ENCODE results near the gene CHRNA1.
"Not testable (repeated sequence)": the region's sequence is repeated elsewhere in the genome, so short reads cannot be mapped to it uniquely, and the experiment has no call there.

CHRNA1 gene

DNA sequence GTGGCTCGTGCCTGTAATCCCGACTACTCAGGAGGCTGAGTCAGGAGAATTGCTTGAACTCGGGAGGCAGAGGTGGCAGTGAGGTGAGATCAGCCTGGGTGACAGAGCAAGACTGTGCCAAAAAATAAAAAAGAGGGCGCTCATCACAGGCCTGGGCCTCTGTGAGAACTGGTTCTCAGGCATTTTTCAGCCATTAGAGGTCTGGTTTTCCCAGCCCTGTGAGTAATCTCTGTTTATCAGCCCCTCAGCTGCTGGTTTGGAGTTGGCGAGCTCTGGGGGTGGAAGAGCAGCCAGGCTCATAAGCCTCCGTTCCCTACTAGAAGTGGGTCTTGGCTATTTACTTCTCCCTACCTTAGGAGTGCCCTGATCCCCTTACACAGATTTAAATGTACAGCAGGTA lies 53.1 kb downstream of the CHRNA1 start:
- no peak for DNase-seq

DNA sequence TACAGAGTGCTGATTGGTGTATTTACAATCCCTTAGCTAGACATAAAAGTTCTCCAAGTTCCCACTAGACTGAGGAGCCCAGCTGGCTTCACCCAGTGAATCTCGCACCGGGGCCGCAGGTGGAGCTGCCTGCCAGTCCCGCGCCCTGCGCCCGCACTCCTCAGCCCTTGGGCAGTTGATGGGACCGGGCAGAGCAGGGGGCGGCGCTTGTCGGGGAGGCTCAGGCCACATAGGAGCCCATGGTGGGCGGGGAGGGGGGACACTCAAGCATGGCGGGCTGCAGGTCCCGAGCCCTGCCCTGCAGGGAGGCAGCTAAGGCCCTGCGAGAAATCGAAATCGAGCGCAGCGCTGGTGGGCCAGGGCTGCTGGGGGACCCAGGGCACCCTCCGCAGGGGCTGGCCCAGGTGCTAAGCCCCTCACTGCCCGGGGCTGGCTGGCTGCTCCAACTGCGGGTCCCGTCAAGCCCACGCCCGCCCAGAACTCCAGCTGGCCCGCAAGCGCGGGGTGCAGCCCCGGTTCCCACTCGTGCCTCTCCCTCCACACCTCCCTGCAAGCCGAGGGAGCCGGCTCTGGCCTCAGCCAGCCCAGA lies 54.8 kb downstream of the CHRNA1 start:
- not testable (repeated sequence) for DNase-seq

GRCh38 chr2:174708713-174709112 lies 55.6 kb downstream of the CHRNA1 start:
- DNase-seq, result no peak

DNA sequence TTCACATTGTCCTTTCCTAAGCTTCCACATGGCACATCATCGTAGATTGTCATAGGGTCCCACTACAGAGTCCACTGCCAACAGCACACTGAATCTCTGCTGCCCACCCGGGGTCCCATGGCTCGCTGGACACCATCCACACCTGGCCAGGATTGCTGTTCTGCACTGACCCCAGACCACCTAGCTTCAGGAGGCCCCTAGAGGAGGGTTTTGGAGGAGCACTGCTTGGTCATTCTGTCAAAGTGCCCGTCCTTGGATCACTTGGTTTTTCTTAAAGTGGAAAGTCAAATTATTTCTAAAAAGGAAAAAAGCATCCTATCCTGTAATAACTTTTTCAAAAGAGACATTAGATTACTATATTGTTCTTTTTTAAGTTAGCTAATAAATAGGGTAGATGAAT lies 59.0 kb downstream of the CHRNA1 start:
- DNase-seq, result no peak

GRCh38 chr2:174704642-174705041 lies 59.6 kb downstream of the CHRNA1 start:
- DNase-seq, result no peak

DNA sequence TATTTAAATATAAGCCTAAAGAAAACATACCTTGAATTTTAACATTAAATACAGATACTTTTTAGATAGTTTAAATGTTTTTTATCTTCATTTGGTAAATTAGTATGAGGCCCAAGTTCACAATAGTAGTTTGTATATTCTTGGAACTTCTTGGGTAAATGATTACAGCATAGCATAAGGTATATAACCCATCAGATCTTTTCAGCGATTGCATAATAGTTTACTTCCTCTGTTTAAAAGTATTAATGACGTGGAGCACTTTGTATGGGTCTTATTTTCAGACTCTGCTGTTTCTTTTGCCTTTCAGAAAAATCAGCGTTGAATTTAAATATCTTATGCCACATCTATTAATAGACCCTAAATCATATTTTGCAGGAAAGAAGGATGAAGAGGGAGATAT lies 60.2 kb downstream of the CHRNA1 start:
- no peak for DNase-seq

DNA sequence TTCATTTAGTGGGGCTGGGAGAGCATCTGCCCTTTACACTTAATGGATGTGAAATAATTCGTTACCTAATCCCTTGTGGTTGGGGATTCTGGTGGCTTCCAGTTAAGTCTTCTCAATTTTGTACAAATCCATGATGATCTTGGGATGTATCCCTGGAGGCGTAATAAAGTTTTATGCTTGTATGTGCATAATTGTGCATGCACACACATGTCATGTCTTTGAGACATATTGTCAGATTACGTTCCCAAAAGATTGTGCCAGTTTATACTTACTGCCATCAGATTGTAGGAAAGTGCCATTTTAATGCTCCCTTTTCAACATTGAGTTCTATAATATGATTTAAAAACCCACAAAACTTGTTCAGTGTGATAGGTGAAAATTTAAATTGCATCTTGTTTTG lies 60.8 kb downstream of the CHRNA1 start:
- DNase-seq, result no peak

- DNase-seq, result no peak
These were observed 61.7 kb downstream of the CHRNA1 start for GRCh38 chr2:174702541-174702940.

DNA sequence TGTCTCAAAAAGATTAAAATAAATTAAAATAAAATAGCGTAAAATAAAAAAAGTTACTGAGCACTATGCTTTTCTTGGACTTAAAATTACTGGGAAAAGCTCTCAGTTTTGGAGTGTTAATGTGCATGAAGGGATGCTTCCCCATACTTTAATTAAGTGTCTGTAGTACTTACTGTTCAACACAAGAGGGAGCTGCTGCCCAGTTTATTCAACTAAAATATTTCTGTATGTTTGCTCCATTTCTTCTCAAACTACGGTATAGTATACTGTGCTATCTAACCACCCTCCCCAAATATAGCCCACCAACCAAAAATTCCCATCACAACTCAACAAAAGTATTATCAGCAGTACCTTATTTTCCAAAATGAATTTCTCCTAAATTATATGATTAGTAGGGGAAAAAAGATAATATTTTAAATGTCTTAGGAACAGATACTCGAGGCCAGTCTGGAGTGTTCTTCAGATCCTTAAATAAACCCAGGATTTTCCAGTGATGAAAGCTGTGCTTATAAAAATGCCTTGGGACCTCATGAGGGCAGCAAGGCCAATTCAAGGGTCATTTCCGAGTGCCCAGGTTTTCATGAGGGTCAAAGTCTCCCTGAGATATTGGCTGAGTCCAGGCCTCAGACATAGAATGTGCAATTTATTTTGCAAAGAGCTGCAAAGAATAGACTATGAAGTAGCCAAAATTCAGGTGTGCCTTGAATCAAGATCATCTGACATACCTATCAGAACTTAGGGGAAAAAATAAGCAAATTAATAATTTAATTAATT lies 64.1 kb downstream of the CHRNA1 start:
- DNase-seq, result no peak

Measured in activated T-cell treated with anti-CD3 and anti-CD28 coated beads, Interleukin-2, amount 50 U/mL, for 1 hour (primary cell).